Measurements from ENCODE around the gene TRIM24. TPM values are rescaled to one million over a fixed set of nuclear protein-coding genes. Genes with fewer than 3 reads are reported as not detected.

Gene TRIM24
- total RNA-seq, 4 donors from 2014 or later = 13.5 to 21.1 (median 17.7) TPM

DNA sequence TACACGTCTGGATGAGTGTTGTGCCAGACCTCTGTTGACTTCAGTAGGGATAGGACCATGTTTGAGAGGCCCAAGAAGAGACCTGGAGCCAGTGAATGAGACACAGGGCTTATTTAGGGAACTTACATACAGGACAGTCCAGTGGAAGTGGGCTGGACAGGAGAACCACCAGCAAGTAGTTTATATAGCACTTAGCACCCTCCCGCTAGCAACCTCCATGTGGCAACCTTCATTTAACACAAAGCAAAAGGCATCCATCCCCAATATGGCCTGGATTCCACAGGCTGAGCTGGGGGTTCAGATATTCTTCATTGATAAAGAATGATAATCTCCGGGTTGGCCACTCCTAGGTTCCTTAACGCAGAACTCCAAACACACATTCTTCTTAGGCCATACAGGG lies 93.7 kb downstream of the TRIM24 start:
- no peak overlapping the region for H3K4me3 ChIP-seq (ENCODE audit: low read depth, poor library complexity, severe bottlenecking)
- 97 to 99% methylated on average over 4 of the region's 4 CpGs for WGBS, 2 donors
- TF ChIP-seq POLR2A (IDR thresholded peaks at IDR 0.05) (no peak), CTCF (IDR thresholded peaks at IDR 0.05) (no peak)
- intact Hi-C loops (cut with DNase I; ENCODE audit: low total_unique reads) = no loop called here
- no peak for DNase-seq (ENCODE audit: low spot score in 2 of 2)

DNA sequence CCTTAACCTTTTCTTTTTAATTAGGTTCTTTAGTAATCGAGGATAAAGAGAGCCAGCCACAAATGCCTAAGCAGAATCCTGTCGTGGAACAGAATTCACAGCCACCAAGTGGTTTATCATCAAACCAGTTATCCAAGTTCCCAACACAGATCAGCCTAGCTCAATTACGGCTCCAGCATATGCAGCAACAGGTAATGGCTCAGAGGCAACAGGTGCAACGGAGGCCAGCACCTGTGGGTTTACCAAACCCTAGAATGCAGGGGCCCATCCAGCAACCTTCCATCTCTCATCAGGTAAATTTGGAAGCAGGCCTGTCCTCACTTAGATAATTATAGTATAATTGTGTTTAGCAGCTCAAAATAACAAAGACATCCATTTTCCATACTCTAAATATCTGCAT lies 94.6 kb downstream of the TRIM24 start:
- no peak for TF ChIP-seq POLR2A (IDR thresholded peaks at IDR 0.05)
- TF ChIP-seq CTCF (IDR thresholded peaks at IDR 0.05) = no peak
- 95 to 96% methylated on average over 4 of the region's 4 CpGs for WGBS, 2 donors
- H3K4me3 ChIP-seq (ENCODE audit: low read depth, poor library complexity, severe bottlenecking) = no peak overlapping the region
- DNase-seq (ENCODE audit: low spot score in 2 of 2) = no peak
- intact Hi-C loops (cut with DNase I; ENCODE audit: low total_unique reads) = no loop called here

- 97 to 98% methylated on average over 4 of the region's 4 CpGs for WGBS, 2 donors
- no peak for DNase-seq (ENCODE audit: low spot score in 2 of 2)
- no peak overlapping the region for H3K4me3 ChIP-seq (ENCODE audit: low read depth, poor library complexity, severe bottlenecking)
- intact Hi-C loops (cut with DNase I; ENCODE audit: low total_unique reads) = no loop called here
- TF ChIP-seq CTCF (IDR thresholded peaks at IDR 0.05) = no peak
Observed at GRCh38 chr7:138555684-138556083, 95.6 kb downstream of the TRIM24 start.

DNA sequence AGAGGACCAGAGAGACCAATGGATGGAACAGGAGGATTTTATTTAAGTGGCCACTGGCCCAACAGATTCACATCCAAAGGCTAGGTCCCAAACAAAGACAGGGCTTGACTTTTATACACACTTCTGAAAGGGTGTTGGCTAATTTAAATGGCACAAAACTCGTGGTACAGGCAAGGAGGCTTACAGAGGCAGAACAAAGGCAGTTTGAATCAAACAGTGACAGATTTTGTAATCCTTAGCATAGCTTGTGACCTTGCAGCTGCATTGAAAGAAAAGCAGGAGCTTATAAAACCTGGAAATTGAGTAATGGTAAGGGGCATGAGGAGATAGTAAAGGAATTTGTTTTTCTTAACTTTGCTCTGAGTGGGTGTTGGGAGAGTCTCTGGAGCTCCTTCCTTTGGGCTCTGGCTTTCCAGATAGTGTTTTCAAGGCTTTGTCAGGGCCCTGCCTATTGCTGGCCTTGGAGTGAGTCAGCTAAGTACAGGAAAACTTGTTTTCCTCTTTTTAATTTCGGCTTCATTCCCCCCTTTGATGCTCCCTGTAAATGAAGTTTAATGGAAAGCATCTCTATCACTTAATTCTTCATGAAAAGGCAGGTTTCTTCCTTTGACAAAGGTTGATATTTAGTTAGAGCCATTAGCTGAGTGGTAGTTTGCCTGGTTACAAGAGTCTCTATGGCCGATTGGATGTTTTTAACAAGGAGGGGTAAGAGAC lies 96.9 kb downstream of the TRIM24 start:
- DNase-seq (ENCODE audit: low spot score in 2 of 2) = no peak
- 95 to 97% methylated on average over 3 of the region's 3 CpGs for WGBS, 2 donors
- intact Hi-C loops (cut with DNase I; ENCODE audit: low total_unique reads) = no loop called here
- no peak overlapping the region for H3K4me3 ChIP-seq (ENCODE audit: low read depth, poor library complexity, severe bottlenecking)
- no peak for TF ChIP-seq POLR2A (IDR thresholded peaks at IDR 0.05)

DNA sequence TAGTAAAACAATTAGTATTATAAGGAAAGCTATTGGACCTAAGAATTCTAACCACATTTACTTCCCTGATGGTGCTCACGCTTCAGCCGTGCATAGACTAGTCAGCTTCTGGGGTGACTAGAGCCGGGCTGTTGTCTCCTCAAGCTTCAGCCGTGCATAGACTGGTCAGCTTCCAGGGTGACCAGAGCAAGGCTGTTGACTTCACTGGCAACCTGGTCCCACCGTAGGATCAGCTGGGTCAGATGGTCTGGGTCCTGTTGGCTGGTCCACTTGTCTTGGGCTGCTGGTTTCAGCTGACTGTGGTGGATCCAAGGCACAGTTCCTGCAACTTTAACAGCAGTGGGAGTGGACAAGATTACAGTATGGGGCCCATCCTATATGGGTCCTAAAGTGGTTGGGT lies 99.4 kb downstream of the TRIM24 start:
- 97% methylated on average over 5 of the region's 5 CpGs for WGBS, 2 donors

DNA sequence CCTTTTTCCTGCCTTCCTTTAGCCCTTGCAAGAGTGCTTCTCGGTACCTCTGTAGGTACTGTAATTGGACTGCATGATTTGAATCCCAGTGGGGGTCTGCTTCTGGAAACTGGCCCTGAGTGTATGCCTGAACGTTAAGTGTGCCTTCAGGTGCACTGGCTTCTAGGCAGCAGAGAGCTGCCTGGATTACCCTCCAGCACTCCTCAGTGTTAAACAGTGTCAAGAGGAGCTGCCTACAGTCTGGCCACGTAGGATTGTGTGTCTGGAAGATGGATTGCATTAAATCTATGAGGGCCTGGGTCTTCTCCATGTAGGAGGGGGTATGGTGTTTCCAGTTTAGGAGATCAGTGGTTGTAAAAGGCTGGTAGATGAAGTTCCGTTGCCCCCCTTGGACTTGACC lies 103.7 kb downstream of the TRIM24 start:
- no peak for TF ChIP-seq CTCF (IDR thresholded peaks at IDR 0.05)
- TF ChIP-seq POLR2A (IDR thresholded peaks at IDR 0.05) = no peak
- H3K4me3 ChIP-seq (ENCODE audit: low read depth, poor library complexity, severe bottlenecking) = no peak overlapping the region
- WGBS, 2 donors = 90 to 94% methylated on average over 4 of the region's 4 CpGs
- intact Hi-C loops (cut with DNase I; ENCODE audit: low total_unique reads) = no loop called here
- DNase-seq (ENCODE audit: low spot score in 2 of 2) = no peak

More for the DNA sequence above, 99.4 kb downstream of the TRIM24 start:
- DNase-seq (ENCODE audit: low spot score in 2 of 2) = no peak
- intact Hi-C loops (cut with DNase I; ENCODE audit: low total_unique reads) = no loop called here
- TF ChIP-seq POLR2A (IDR thresholded peaks at IDR 0.05) (no peak), CTCF (IDR thresholded peaks at IDR 0.05) (no peak)
- no peak overlapping the region for H3K4me3 ChIP-seq (ENCODE audit: low read depth, poor library complexity, severe bottlenecking)
